ENCODE measurements around the gene CBLIF. TPM values are rescaled to one million over a fixed set of nuclear protein-coding genes. Genes with fewer than 3 reads are reported as not detected.

CBLIF gene
- total RNA-seq, 1 donor from 2014 or later, result not detected

GRCh38 chr11:59878575-59878974 is 33.3 kb upstream of the CBLIF start, which contains the start of gene OOSP3:
Gene OOSP3, plus strand, starts transcription at chr11:59878782. Its CDS starts 27 bp downstream, at chr11:59878809.
- DNase-seq, result no peak
- Histone ChIP-seq H3K36me3 (no peaks in the 10 kb centered on the region), H3K4me3 (no peak within 1 kb of the TSS), H3K9me3 (replicated peaks) (no peaks in the 10 kb centered on the region), H3K27ac (replicated peaks) (no peak within 1 kb of the TSS), H3K4me1 (no peaks in the 10 kb centered on the region), H3K27me3 (ENCODE audit: low read depth) (no peaks in the 10 kb centered on the region)
- TF ChIP-seq, protein P1, sequence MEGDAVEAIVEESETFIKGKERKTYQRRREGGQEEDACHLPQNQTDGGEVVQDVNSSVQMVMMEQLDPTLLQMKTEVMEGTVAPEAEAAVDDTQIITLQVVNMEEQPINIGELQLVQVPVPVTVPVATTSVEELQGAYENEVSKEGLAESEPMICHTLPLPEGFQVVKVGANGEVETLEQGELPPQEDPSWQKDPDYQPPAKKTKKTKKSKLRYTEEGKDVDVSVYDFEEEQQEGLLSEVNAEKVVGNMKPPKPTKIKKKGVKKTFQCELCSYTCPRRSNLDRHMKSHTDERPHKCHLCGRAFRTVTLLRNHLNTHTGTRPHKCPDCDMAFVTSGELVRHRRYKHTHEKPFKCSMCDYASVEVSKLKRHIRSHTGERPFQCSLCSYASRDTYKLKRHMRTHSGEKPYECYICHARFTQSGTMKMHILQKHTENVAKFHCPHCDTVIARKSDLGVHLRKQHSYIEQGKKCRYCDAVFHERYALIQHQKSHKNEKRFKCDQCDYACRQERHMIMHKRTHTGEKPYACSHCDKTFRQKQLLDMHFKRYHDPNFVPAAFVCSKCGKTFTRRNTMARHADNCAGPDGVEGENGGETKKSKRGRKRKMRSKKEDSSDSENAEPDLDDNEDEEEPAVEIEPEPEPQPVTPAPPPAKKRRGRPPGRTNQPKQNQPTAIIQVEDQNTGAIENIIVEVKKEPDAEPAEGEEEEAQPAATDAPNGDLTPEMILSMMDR (IDR thresholded peaks at IDR 0.05; ENCODE audit: borderline replicate concordance), result no peak
- intact Hi-C loops (cut with micrococcal nuclease), result no loop called here

- H3K4me3 ChIP-seq, result no peak overlapping the region
- no peaks in the 10 kb centered on the region for H3K27me3 ChIP-seq (ENCODE audit: low read depth)
- no peak overlapping the region for H3K27ac ChIP-seq (replicated peaks)
- TF ChIP-seq, protein P1 (IDR thresholded peaks at IDR 0.05; ENCODE audit: borderline replicate concordance), result no peak
- no peak for DNase-seq
- intact Hi-C loops (cut with micrococcal nuclease), result no loop called here
- no peaks in the 10 kb centered on the region for H3K4me1 ChIP-seq
- no peaks in the 10 kb centered on the region for H3K36me3 ChIP-seq
- H3K9me3 ChIP-seq (replicated peaks), result no peaks in the 10 kb centered on the region
Observed at GRCh38 chr11:59877784-59878183, 32.5 kb upstream of the CBLIF start.

- Histone ChIP-seq H3K9me3 (replicated peaks) (no peaks in the 10 kb centered on the region), H3K27ac (replicated peaks) (no peak overlapping the region), H3K36me3 (no peaks in the 10 kb centered on the region), H3K27me3 (ENCODE audit: low read depth) (no peaks in the 10 kb centered on the region), H3K4me1 (no peaks in the 10 kb centered on the region), H3K4me3 (no peak overlapping the region)
- intact Hi-C loops (cut with micrococcal nuclease), result no loop called here
- TF ChIP-seq, protein P1 (IDR thresholded peaks at IDR 0.05; ENCODE audit: borderline replicate concordance), result no peak
- DNase-seq, result no peak
Observed at GRCh38 chr11:59877325-59877724, 32.0 kb upstream of the CBLIF start.

GRCh38 chr11:59875856-59876519 is 30.7 kb upstream of the CBLIF start:
- no peaks in the 10 kb centered on the region for H3K27me3 ChIP-seq (ENCODE audit: low read depth)
- no peaks in the 10 kb centered on the region for H3K36me3 ChIP-seq
- no peak for DNase-seq
- no peak overlapping the region for H3K27ac ChIP-seq (replicated peaks)
- no peak overlapping the region for H3K4me3 ChIP-seq
- intact Hi-C loops (cut with micrococcal nuclease), result no loop called here
- TF ChIP-seq, protein P1 (IDR thresholded peaks at IDR 0.05; ENCODE audit: borderline replicate concordance), result no peak
- H3K9me3 ChIP-seq (replicated peaks), result peaks cover 1% of the 10 kb centered on the region
- H3K4me1 ChIP-seq, result no peaks in the 10 kb centered on the region

DNA sequence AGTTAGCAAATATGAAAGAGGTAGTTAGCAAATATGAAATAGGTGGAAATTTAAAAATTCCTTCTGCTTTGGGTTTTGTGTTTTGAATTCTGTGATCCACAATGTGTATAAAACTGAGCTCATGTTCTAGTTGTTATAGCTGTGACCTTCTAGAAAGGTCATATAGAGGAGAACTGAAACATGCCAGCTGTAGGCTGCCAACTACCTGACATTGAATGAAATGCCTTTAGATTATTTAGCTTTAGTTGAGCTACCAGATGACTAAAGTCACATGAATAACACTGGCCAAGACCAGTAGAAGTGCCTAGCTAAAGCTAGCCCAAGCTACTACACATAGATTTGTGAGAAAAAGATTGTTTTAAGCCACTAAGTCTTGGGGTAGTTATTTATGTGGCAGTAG is 26.8 kb upstream of the CBLIF start:
- DNase-seq, result no peak
- H3K27ac ChIP-seq (replicated peaks), result no peak overlapping the region
- peaks cover 8% of the 10 kb centered on the region for H3K9me3 ChIP-seq (replicated peaks)
- no peak overlapping the region for H3K4me3 ChIP-seq
- no peaks in the 10 kb centered on the region for H3K36me3 ChIP-seq
- intact Hi-C loops (cut with micrococcal nuclease), result no loop called here
- H3K27me3 ChIP-seq (ENCODE audit: low read depth), result no peaks in the 10 kb centered on the region
- TF ChIP-seq, protein P1 (IDR thresholded peaks at IDR 0.05; ENCODE audit: borderline replicate concordance), result no peak
- H3K4me1 ChIP-seq, result no peaks in the 10 kb centered on the region
